SW 1271 (cell line): ENCODE measurements around the gene HTR2C.
A peak's percentile ranks its signal among the peaks of the same experiment; 100 is the strongest.
"Not testable (repeated sequence)": the region's sequence is repeated elsewhere in the genome, so short reads cannot be mapped to it uniquely, and the experiment has no call there.

Experiments used
- DNase-seq, 2 experiments: peaks; one replicate each; lab custom pipeline; 2025; lab: John Stamatoyannopoulos, UW

HTR2C gene

GRCh38 chrX:114583646-114584374 is at the start of gene HTR2C:
HTR2C (plus strand) TSS chrX:114584086; CDS start chrX:114726937, 142,851 bp downstream.
- no peak for DNase-seq

DNA sequence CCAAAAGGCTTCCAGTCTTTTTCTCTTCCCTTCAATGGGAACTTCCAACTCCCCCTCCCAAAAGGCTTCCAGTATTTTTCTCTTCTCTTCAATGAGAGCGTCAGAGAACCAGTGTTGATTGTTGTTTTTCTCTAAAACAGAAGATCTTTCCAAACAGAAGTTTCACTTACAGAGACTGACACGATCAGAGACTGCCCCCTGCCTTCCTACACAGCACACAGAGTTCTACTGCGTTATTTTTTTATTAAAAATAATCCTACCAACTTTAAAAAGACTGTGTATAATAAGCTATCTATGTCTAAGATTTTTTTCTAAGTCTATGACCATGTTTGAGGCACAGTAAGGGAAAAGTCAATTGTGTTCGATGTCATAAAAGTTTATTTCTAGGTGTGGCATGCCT is 3.5 kb upstream of the HTR2C start:
- no peak for DNase-seq

GRCh38 chrX:114581528-114582263 is 2.2 kb upstream of the HTR2C start:
- no peak for DNase-seq

- DNase-seq: no peak
Observed at GRCh38 chrX:114582264-114582632, 1.6 kb upstream of the HTR2C start.

GRCh38 chrX:114582698-114583395 is 1.0 kb upstream of the HTR2C start:
- DNase-seq: no peak

DNA sequence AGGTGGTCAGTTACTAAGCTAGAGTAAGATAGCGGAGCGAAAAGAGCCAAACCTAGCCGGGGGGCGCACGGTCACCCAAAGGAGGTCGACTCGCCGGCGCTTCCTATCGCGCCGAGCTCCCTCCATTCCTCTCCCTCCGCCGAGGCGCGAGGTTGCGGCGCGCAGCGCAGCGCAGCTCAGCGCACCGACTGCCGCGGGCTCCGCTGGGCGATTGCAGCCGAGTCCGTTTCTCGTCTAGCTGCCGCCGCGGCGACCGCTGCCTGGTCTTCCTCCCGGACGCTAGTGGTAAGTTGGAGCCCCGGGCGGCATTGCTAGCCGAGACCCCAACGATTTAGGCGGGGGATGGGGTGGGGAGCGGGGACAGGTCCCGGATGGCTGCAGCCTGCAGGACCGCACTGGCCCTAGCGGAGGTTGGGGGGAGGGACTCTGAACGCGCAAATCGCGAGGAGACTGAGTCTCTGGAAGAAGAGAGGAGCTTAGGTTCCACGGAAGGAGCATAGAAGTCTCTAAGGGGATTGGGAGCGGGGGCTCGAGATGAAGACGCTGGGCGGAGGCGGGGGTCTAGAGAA is 573 bp downstream of the HTR2C start:
- DNase-seq: no peak

- no peak for DNase-seq
Observed at GRCh38 chrX:114584983-114585842, 1.3 kb downstream of the HTR2C start.

DNA sequence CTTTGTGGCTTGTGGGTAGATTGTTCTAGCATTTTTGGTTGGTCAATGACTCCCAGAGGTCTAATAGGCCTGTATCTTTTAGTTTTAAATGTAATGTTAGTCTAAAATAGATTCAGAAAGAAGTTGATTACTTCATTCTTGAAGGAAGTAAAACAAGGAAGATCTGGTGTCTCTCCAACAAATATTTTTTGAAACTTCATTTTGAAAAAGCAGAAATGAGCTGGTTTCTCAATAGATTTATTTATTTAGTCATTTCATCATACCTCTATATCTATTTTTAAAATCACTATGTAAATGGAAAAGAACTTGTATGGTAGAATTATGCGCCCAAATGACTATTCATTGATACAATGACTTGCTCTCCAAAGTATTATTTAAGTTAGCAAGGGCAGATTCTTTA is 7.2 kb downstream of the HTR2C start:
- DNase-seq: no peak

DNA sequence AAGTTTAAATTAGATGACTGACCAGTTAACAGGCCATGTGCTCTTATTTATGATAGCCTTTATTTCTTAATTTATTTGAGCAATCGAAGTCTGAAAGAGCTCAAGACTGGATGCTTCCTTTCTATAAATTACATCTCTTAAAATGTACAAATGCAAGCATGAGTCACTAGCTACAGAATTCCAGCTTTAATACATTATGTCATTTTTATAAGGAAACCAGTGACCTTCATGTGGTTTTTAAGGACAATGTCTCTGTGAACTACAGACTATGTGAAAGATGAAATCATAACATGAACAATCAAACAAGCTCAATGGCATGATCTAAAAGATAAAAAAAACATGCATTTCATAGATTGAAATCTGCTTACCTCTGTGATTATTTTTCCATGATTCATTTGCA is 15.4 kb downstream of the HTR2C start:
- no peak for DNase-seq

- DNase-seq: no peak
Observed at GRCh38 chrX:114599911-114600310, 16.0 kb downstream of the HTR2C start.

- DNase-seq: not testable (repeated sequence)
Observed at GRCh38 chrX:114606619-114607018, 22.7 kb downstream of the HTR2C start.

- no peak for DNase-seq
Observed at GRCh38 chrX:114611018-114611619, 27.2 kb downstream of the HTR2C start.

GRCh38 chrX:114615765-114616164 is 31.9 kb downstream of the HTR2C start:
- no peak for DNase-seq

GRCh38 chrX:114619874-114620273 is 36.0 kb downstream of the HTR2C start:
- no peak for DNase-seq

- no peak for DNase-seq
Observed at GRCh38 chrX:114626323-114626722, 42.4 kb downstream of the HTR2C start.

DNA sequence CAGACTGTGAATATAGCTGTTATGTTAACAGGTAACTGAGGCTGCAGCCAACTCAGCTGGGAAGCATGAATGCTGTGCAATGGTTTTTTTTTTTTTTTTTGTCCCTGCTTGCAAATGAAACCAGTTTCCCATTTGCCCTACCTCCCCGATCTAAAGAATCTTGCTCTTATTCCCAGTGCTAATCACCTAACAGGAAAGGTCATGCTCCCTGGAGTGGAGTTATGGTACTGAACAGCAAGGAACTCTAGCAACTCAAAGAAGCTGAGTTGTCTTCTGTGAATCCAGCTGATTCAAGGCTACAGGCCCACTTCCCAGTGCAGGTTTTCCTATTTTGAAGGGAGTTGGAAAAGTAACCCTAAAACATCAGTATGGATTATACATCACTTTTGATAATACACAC is 52.1 kb downstream of the HTR2C start:
- no peak for DNase-seq

DNA sequence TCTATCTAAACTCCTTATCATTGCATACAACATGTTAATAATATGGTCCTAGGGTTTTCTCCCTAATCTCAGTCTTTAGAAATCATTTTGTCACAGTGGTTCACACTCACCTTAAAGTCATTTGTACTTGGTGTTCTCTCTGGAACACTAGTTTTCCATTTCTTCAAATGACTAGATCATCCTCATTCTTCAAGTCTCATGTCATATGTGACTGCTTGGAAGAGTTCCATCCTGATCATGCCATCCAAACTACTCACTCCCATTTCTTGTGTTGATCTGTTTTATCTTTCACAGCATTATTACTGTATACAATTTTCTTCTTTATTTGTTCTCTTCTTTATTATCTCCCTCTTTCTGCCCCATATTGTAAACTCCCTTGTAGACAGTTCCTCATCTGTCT is 66.5 kb downstream of the HTR2C start:
- no peak for DNase-seq

GRCh38 chrX:114675365-114675764 is 91.5 kb downstream of the HTR2C start:
- DNase-seq: peak in 1 of 2 experiments; percentile 2

DNA sequence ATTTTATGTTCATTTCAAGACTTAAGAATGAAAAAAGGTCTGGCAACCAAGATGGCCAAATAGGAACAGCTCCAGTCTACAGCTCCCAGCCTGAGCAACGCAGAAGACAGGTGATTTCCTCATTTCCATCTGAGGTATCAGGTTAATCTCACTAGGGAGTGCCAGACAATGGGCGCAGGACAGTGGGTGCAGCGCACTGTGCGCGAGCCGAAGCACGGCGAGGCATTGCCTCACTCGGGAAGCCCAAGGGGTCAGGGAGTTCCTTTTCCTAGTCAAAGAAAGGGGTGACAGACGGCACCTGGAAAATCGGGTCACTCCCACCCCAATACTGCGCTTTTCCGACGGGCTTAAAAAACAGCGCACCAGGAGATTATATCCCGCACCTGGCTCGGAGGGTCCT is 116.6 kb downstream of the HTR2C start:
- not testable (repeated sequence) for DNase-seq

DNA sequence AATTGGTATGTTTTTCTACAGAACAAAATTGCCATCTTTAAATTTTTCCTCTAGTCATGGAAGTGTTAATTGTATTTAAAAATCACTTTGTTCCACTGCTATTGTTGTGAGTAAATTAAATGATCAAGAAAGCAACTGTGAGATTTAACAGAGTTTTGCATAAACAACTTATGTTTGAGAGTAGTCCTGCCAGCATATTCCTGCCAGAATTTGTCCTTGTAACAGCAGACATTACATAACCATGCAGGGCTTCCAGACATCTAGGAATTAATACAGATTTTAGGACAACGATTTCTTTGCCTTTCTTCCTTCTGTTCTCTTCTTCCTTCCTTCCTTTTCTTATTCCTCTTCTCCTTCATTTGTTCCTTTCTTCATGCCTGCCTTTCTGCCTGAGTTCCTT is 125.5 kb downstream of the HTR2C start:
- DNase-seq: no peak

DNA sequence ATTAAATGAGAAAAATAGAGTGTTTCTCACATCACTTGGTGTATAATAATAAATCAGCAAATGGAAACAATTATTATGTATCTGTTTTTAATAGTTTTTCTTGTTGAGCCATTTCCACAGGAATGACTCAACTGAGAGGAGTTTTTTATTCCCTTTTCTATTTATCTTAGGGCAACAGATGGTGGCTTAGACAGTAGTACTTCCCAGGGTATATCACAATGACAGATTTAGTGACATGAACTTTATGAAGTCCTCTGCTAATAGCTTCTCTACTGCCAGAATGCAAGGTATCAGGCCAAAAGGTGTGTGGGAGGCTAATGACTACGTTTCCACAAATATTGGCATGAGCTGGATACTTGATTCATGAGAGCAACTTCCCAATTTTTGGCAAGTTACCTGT is 126.7 kb downstream of the HTR2C start:
- DNase-seq: no peak
